Mammary epithelial cell (primary cell): ENCODE measurements around the gene NDST1.

Source experiments
- CTCF ChIP-seq, 2 donors: IDR thresholded peaks in 1 of 2; conservative IDR thresholded peaks in 1 of 2; 2 replicates each; pipeline ENCODE4 v1.5.1; 2011 to 2012; ENCODE audit warnings: inconsistent platforms in 2 of 2, low read length in 2 of 2, mild to moderate bottlenecking in 2 of 2, control low read depth in 1 of 2, low read depth in 1 of 2; ENCODE audit not compliant: insufficient read depth in 1 of 2; ENCODE audit errors: extremely low read depth in 1 of 2
- EZH2 ChIP-seq: IDR thresholded peaks from 2 replicates; pipeline ENCODE4 v1.6.1; 2012; ENCODE audit warnings: low read length, inconsistent platforms, borderline replicate concordance

- TF ChIP-seq CTCF (conservative IDR thresholded peaks at IDR 0.05 in 1 of 2, IDR thresholded peaks at IDR 0.05 in 1 of 2; ENCODE audit: extremely low read depth in 1 of 2, insufficient read depth in 1 of 2, low read depth in 1 of 2, low read length in 2 of 2) = no peak
- no peak for TF ChIP-seq EZH2
Measured at GRCh38 chr5:150599281-150599680, 91.3 kb downstream of the NDST1 start.
